D721Med (cell line): ENCODE results near the gene CDH4.

ENCODE experiments used
- DNase-seq: peaks from one replicate; pipeline ENCODE4 v3.0.0; 2011; ENCODE audit warnings: low spot score; ENCODE audit not compliant: insufficient read length
- FAIRE-seq: peaks from 2 replicates; lab custom pipeline; 2011; peaks lifted over from hg19 to GRCh38; lab: Jason Lieb, UNC
- CTCF ChIP-seq: IDR thresholded peaks from 2 replicates; pipeline ENCODE4 v1.5.1; 2012; ENCODE audit warnings: mild to moderate bottlenecking, control low read depth; ENCODE audit not compliant: insufficient read depth; ENCODE audit errors: missing control alignments

The CDH4 gene

GRCh38 chr20:61523145-61523544 lies 271.1 kb downstream of the CDH4 start:
- DNase-seq: no peak
- TF ChIP-seq CTCF: no peak
- FAIRE-seq: no peak

- TF ChIP-seq CTCF: no peak
- no peak for FAIRE-seq
- no peak for DNase-seq
These were observed 273.0 kb downstream of the CDH4 start for GRCh38 chr20:61524951-61525666.

- no peak for TF ChIP-seq CTCF
- FAIRE-seq: no peak
These were observed 273.8 kb downstream of the CDH4 start for GRCh38 chr20:61525781-61526431.

GRCh38 chr20:61526907-61527306 lies 274.8 kb downstream of the CDH4 start:
- no peak for TF ChIP-seq CTCF
- no peak for DNase-seq
- no peak for FAIRE-seq

More at GRCh38 chr20:61525781-61526431, 273.8 kb downstream of the CDH4 start:
- DNase-seq: no peak

- no peak for DNase-seq
- FAIRE-seq: no peak
- no peak for TF ChIP-seq CTCF
These were observed 275.6 kb downstream of the CDH4 start for GRCh38 chr20:61527626-61528025.

- TF ChIP-seq CTCF: no peak
- DNase-seq (no peak), FAIRE-seq (no peak)
These were observed 276.5 kb downstream of the CDH4 start for GRCh38 chr20:61528591-61528990.

GRCh38 chr20:61529354-61529753 lies 277.3 kb downstream of the CDH4 start:
- TF ChIP-seq CTCF: no peak
- DNase-seq (no peak), FAIRE-seq (no peak)
